Gastrocnemius medialis (tissue), 4 donors: Measurements from ENCODE around the gene TPGS2.
"Not testable (repeated sequence)": the region's sequence is repeated elsewhere in the genome, so short reads cannot be mapped to it uniquely, and the experiment has no call there.

Experiments used
- CTCF ChIP-seq, 5 experiments: fragments of 450-650 bp in 3 of 5; fragments of 200-600 bp in 2 of 5; sonication (generic) in 2 of 5; IDR thresholded peaks in 4 of 5; conservative IDR thresholded peaks in 1 of 5; 1 replicate in 4 of 5; 2 replicates in 1 of 5; pipeline ENCODE4 v1.5.1; 2016 to 2019; ENCODE audit warnings: antibody characterized with exemption in 5 of 5, mild to moderate bottlenecking in 3 of 5, moderate library complexity in 3 of 5
- POLR2A ChIP-seq, 2 donors: fragments of 450-650 bp; IDR thresholded peaks; one replicate each; pipeline ENCODE4 v1.6.1; 2017; ENCODE audit warnings: antibody characterized with exemption in 2 of 2, mild to moderate bottlenecking in 2 of 2, moderate library complexity in 2 of 2

DNA sequence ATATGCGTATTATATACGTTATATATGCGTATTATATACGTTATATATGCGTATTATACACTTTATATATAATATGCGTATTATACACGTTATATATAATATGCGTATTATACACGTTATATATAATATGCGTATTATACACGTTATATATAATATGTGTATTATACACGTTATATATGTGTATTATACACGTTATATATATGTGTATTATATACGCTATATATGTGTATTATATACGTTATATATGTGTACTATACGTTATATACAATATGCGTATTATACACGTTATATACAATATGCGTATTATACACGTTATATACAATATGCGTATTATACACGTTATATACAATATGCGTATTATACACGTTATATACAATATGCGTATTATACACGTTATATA lies 65.8 kb downstream of the TPGS2 start:
- not testable (repeated sequence) for TF ChIP-seq CTCF (IDR thresholded peaks at IDR 0.05 in 4 of 5, conservative IDR thresholded peaks at IDR 0.05 in 1 of 5); POLR2A (IDR thresholded peaks at IDR 0.05)
